Measurements from ENCODE around the gene PLCL1.

The PLCL1 gene

DNA sequence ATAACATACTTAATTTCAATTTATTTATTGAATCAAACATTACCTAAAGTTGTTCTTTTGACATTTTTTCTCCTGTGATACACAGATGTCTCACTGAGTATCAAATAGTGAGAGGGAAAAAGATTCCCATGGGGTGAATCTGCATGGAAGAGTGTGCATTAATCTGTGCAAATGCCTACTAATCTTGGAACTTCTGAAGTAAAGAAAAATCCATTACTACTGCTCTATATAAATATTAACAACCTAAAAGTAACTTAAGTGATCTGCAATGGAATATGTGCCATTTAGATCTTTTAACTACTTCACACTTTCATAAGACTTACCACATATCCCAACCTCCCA, 125.5 kb downstream of the PLCL1 start:
- no peak for DNase-seq

DNA sequence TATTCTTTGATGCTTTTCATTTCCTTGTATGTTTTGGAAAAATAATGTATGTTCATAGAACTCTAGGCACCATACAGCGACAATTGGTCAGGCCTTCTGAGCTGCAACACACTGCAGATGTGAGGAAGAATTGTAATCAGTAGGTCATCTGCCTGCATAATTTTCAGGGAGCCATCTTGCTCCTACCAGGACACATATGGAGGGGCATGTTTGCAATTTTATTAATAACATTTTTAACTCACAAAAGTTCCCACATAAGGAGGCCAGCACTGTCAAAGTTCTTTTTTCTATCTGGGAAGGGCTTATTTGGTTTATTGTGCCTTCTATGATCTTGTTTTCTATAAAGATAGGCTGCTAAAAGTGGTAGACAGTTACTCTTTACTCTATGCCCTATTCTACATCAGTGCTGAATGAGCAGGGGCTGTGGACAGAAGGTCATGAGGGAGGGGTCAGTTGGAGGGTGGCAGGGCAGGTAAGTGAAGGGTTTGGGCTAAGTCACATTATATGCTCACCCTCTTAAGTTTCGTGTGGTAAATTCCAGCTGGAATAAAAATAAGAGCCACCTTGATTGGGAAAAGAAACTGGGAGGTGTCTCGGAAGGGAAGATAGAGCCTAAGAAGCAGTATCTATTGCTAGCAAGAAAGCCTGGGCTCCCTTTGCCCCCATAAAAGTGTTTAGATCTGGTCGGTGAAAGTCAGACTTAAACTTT, 126.3 kb downstream of the PLCL1 start:
- DNase-seq, result no peak

DNA sequence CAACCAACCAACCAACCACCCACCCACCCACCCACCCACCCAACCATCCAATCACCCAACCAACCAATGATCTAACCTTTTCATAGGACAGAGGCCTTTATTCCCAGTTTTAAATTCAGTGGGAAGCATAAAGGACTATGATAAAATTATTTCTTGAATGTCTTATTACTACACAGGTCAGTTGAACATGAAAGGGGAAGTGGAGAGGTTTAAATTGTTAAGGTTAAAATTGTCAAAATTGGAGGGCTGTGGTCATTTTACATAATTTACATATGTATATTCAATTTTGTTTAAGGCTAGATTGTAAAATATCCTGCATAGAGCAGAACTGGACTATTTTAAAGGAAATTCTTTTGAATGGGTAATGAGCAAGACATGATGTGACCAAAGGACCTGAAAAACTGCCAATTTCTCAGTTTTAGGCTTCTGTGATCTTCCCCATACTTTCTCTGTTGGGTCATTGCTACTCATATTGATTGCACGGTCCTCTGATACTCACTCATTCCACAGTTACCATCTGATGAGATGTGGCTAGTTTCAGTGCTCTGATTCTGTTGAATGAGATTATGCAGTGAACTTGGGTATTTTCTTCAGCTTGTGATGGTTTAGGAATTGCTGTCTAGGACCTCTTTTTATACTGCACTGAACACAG, 127.4 kb downstream of the PLCL1 start:
- no peak for DNase-seq

DNA sequence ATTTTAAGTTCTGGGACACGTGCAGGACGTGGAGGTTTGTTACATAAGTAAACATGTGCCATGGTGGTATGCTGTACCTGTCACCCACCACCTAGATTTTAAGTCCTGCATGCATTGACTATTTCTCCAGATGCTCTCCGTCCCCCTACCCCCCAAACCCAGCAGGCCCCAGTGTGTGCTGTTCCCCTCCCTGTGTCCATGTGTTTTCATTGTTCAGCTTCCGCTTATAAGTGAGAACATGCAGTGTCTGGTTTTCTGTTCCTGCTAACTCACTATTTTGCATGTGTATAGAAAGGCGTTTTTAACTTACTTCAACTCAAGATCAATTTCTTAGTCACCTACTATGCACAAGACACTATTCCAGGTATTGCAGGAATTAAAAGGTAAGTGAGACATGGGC, 128.0 kb downstream of the PLCL1 start:
- DNase-seq, result no peak

DNA sequence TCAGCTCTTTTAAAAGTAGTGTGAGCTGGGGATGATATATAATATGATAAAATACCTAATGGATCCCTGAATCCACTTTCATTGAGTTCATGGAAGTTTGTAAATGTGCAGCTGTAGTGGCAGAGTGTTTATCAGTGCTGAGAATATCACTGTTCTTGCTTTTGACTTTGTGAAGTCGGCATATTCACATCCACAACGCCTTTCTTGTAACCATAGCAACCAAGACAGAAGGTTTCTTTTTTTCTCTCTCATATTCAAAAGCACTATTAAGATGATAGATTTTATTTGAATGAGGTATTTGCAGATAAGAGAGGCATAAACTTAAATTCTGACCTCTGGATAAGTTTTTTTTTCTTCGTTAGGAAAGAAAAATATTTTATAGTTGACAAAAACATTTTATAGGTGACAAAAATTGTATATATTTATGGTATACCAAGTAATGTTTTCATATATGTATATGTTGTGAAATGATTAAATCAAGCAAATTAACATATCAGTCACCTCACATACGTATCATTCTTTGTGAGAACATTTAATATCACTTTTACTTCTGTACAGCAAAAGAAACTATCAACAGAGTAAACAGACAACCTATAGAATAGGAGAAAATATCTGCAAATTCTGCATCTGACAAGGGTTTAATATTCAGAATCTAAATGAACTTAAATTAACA, 130.0 kb downstream of the PLCL1 start:
- DNase-seq, result no peak

DNA sequence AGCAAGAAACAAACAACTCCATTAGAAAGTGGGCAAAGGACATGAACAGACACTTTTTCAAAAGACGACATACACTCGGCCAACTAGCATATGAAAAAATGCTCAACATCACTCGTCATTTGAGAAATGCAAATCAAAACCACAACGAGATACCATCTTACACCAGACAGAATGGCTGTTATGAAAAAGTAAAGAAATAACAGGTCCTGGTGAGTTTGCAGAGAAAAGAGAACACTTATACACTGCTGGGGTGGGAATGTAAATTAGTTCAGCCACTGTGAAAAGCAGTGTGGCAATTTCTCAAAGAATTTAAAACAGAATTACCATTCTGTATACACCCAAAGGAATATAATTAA, 130.5 kb downstream of the PLCL1 start:
- no peak for DNase-seq

DNA sequence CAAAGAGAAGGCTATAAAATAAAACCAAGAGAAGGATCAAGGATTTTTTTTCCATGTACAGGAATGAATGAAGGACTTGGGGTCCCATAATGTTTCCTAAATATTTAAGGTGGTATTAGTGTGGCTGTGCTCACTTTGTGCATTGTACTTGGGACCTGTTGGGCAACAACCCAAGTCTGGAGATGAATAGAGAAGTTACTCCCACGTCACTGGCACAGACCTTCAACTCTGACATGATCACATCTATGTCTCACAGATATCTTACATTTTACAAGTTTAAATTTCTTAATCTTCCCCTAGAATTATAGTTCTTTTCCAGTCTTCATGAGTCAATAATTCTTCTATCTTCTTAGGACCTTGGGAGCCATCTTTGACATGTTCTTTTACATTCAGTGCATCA, 133.4 kb downstream of the PLCL1 start:
- DNase-seq, result no peak

DNA sequence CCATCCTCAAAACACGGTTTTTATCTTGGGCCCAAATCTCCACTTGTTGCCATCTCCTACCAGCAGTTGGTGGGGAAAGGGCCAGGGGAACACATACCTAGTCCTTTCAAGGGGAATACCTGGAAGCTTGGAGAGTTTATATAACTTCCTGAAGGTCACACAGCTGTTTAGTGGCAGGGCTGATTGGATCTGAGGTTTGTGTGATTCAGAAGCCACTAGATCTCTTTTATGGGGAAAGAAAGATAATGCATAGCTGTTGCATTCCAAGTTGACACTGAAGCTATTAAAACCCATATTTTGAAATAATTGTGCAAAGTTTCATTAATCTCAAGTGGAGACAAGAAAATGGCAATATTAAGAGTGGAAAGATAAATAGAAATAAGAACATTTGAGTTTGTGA, 134.2 kb downstream of the PLCL1 start:
- no peak for DNase-seq

DNA sequence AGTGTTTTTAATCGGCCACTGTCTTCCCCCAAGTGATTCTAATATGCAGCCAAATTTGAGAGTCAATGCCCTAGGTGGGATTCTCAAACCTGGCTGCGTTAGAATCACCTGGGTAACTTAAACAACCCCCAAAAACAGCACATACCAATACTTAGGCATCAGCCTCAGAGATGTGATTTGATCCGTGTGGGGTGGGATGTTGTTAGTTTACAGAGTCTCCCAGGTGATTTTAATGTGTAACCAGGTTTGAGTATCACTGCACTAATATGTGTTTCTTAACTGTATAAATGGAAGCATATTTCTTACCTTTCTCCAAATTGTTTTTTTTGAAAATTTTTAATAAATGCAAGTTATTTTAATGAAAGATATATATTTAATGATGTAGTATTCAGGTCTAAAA, 135.4 kb downstream of the PLCL1 start:
- no peak for DNase-seq

DNA sequence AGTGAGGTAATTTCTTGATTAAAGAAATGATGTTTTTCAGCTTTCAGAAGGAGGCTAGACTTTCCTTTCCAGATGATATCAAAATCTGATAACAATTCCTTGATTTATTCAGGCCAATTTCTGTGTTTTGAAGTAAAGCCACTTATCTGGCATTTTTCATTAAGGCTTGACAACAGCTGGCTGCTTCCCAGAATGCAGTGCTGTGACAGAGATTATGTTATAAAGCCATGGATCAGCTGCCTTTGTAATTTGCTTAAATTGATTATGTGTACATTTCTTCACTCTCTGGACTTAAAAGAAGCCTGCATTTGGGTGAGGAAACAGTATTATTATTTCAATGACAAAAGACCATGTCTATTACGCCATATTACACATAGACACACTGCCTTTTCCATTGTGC, 136.0 kb downstream of the PLCL1 start:
- DNase-seq, result no peak

DNA sequence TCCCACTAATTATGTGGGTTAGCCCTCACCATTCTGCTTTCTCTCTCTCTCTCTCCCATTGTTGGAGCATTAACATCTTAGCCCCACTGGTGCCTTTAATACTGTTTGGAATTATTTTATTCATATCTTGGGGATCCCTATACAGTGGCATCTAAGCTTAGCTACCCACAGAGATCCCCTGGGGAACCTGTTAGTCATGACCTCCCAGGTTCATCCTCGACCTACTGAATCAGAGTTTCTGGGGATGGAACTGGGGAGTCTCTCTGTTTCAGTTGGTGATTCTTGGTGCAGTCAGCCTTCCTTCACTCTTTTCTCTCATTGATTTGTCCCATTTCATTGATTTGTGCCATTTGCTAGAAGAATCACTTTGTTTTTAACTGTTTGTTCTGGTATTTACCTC, 137.3 kb downstream of the PLCL1 start:
- no peak for DNase-seq

DNA sequence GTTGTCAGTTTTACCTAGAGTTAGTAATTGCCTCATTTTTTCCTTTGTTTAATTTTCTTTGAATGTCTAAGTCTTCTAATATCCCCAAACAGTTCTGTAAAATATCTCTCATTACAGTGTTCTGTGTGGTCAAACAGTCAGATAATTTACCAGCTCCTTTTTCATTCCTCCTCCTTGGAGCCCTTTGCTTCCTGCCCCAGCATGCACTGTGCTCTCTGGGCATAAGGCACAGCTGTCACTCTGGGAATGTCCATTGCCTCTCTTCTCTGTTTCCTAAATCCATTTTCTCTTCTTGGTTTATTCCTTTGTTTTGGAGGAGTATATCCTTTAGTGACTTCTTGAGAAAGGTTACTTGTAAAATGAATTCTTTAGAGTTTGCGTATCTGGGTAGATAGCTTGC, 139.3 kb downstream of the PLCL1 start:
- DNase-seq, result no peak

DNA sequence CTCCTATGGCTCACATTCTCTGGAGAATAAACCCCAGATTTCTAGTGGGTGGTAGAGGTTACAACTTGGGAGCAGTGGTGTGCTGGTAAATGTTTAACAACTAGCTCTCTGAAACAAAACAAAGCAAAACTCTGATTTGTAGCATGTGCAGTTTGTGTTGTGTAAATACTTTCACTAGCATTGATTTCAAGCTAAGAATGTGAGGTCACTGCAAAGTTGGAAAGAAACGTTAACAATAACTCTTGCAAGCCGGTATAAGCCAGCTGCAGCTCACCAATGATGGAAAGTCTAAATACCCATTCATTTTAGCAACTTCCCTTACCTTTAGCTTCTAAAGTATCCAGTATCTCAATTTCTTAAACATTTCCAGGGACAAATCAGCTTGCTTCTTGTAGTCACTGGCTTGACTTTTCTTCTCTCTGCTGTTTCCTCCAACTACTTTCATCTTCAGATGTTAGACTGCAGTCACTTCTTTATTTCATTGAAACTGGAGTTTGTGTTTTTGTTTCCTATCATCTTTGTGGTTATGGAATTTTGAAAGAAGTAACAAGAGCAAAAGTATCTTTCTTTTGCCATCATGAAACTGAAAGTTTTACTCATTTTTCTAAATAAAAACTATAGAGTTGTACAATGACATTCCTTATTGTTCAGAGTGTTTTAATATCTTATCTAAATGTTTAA, 140.2 kb downstream of the PLCL1 start:
- no peak for DNase-seq

DNA sequence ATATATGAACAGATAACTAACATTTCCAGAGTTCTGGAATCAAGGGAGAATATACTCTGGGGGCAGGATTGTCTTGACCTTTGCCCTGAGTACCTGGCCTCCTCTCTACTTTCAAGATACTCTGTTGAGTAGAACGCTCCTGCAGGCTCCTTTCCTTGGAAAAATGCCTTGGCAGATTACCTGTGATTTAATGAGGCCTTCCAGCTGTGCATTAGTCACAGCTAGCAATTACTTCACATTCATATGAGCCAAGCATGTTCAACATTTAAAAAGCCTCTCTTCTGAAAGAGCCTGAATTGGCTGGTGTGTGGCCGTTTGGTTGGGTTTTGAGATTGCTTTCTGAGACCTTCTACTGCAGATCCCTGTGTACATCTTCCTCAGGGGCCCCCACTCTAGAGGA, 142.2 kb downstream of the PLCL1 start:
- peak; percentile 74 for DNase-seq

DNA sequence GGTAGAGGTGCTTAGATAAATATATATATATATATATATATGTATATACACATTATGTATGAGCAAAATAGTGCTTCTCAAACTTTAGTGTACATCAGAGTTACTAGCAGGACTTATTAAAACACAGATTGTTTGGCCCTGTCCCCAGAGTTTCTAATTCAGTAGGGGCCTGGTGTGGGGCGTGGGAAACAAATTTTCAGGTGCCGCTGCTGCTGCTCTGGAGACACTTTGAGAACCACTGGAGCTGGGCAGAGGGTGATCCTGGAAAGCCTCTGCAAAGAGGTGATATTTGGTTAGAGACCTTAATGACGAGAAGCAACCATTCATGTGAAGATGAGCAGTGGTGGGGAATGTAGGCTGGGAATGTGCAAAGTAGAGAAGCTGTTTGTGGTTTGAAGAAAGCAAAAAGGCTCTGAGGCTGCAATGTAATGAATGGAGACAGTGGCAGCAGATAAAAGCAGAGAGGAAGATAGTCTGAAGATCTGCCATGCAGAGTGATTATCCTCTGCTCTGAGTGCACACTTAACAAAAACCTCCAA, 142.9 kb downstream of the PLCL1 start:
- peak; percentile 65 for DNase-seq

DNA sequence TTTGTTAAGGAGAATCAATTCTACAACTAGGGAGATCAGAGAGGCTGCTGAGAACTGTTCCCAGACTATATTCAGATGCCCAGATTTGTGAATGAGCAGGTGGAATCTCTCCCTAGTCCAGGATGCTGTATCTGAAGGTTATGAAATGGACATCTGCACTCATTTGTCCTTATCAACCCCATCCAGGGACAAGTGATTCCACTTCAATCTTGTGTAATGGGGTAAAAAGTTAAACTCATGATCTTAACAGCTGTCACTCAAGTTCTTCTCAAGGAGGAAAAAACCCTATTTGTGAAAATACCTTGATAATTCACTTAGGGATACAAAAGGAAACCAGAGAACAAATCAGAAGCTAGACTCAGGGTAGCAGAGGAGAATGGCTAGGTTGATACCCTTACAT, 144.8 kb downstream of the PLCL1 start:
- no peak for DNase-seq

DNA sequence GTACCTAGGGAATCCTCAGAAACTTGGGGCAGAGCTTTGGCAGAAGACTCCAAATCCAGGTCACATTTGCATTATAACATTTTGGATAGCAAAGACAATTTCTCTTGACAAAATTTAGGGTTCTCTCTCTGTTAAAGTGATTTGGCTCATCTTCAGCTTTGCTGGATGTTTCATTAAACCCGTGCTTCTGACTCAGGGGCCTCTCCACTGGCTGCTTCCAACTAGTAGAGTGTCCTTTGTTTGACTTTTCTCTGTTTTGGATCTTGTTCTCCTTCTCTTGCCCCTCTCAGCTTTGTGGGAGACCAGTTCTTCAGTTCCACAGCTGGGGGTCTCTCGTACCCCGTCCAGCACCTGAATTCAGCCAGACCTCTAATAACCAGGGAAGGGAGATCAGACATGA, 145.6 kb downstream of the PLCL1 start:
- DNase-seq, result no peak

DNA sequence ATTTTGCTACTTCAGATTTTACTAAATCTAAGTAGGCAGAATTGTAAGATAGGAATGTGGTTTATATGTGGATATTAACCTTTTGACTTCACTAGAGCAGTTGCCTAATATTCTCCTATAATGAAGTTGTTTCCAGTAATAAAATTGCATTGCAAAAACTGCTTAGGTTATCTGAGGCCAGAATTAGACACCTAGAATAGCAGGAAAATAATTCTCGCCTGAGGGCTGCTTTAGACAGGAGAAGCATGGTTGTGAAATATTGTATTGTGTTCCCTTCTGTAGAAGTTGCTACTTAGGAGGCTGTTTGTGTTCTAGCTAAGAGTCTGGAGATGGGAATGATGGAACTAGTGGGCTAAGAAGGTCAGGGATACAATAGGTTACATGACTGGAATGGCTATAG, 146.3 kb downstream of the PLCL1 start:
- DNase-seq, result no peak

DNA sequence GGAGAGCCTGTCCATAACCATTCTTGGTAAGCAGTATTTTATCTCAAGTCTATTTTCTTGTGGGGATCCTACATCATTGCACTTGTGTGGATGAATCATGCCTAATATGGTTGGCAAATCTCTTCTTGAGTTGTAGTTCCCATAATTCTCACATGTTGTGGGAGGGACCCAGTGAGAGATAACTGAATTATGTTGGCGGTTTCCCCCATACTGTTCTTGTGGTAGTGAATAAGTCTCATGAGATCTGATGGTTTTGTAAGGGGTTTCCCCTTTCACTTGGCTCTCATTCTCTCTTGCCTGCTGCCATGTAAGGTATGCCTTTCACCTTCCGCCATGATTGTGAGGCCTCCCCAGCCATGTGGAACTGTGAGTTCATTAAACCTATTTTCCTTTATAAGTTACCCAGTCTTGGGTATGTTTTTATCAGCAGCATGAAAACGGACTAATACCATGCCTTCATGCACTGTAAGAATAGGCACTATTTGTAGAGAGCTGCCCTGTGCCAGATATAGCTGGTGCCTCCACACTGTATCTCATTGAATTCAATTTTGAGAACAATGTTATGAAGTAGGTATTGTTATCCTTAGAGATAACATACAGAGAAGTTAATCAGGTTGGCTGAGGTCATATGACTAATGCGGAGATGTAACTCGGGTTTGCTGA, 148.3 kb downstream of the PLCL1 start:
- DNase-seq, result no peak

DNA sequence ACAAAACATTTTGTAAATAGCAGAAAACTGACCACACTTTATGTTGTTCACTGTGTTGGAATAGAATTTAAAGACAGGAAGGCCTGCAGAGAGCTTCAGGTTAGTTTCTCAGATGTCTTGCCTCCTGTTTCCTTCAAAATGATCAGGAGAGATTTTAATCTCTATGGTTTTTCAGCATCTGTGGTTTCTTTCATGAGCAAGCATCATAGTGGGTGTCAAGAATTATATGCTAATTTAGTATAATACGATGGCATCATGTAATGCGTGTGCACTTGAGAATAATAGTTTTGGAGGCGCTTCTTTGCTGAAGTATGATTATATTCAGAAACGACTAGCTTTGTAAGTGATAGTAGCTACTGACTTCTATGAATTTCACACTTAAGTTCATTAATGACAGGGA, 149.9 kb downstream of the PLCL1 start:
- no peak for DNase-seq

DNA sequence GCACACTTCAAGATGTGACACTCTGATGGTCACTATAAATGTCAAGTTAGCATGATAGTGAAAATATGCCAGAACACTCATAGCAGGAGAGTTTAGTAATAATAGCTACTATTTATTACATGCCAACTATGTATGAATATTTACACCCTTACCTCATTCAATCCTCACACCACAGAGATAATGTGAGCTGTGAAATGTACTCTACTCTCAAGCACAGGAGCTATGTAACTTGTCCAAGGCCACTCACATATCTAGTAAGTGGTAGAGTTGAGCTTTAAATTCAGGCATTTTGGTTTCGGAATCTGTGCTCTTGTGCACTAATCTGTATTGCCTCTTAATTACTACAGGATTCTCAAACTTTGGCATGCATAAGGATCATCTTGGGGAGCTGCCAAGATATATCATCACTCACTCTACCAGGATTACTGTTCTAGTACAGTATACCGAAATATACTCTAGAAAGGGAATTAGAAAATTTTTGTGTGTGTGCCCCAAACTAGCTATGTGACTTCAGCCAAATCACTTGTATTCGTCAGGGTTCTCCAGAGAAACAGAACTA, 154.3 kb downstream of the PLCL1 start:
- DNase-seq, result no peak

DNA sequence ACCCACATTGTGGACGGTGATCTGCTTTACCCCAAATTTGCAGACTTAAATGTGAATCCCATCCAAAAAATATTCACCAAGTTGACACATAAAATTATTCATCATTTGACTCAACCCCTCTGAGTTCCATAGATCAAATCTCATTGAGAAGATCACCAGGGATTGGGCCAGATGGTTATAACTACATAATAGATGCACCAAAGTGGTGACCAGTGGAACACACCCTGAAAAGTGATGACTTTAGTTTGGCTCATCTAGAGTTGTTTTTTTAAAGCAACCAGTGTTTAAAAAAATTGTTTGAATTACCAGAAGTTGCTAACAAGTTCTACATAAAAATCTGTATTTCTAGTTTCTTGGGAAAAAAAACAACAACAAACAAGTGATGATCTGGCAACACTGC, 155.0 kb downstream of the PLCL1 start:
- DNase-seq, result no peak

DNA sequence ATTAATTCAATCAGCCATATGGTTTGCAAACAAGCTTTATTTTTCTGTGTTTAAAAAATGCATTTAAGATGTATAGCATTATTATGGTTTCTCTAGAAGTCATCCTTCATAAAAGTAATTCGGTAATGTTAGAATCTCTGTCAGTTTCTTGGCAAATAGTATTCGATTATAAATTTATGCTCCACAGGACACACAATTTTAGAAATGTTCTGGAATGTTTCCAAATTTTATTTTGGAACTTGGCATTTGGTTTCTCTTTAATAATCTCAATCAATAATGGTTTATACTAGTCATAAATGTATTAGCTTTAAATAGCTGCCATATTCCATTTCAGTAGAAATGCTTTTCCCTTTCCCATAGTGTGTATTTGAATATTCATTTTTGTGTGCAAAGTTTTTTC, 156.4 kb downstream of the PLCL1 start:
- no peak for DNase-seq
